ENCODE data around the gene OR13H1. TPM values are rescaled to one million over a fixed set of nuclear protein-coding genes. Genes with fewer than 3 reads are reported as not detected.
"Not testable (repeated sequence)": the region's sequence is repeated elsewhere in the genome, so short reads cannot be mapped to it uniquely, and the experiment has no call there.

OR13H1 gene
- total and polyA plus RNA-seq, 4 experiments from 2014 or later, result not detected

DNA sequence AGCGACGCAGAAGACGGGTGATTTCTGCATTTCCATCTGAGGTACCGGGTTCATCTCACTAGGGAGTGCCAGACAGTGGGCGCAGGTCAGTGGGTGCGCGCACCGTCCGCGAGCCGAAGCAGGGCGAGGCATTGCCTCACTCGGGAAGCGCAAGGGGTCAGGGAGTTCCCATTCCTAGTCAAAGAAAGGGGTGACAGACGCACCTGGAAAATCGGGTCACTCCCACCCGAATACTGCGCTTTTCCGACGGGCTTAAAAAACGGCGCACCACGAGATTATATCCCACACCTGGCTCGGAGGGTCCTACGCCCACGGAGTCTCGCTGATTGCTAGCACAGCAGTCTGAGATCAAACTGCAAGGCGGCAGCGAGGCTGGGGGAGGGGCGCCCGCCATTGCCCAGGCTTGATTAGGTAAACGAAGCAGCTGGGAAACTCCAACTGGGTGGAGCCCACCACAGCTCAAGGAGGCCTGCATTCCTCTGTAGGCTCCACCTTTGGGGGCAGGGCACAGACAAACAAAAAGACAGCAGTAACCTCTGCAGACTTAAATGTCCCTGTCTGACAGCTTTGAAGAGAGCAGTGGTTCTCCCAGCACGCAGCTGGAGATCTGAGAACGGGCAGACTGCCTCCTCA, 35.0 kb downstream of the OR13H1 start:
- H3K4me3 ChIP-seq (ENCODE audit: low read length in 2 of 2); H3K27ac Mint-ChIP-seq; H3K27me3 Mint-ChIP-seq; POLR2A ChIA-PET (ENCODE audit: partially characterized antibody); H3K4me1 ChIP-seq (ENCODE audit: insufficient read depth, low read length); CTCF ChIA-PET (ENCODE audit: partially characterized antibody); H3K4me1 Mint-ChIP-seq; H3K27ac ChIP-seq (ENCODE audit: low read depth, low read length); H3K36me3 ChIP-seq (ENCODE audit: insufficient read depth, low read length); H3K27me3 ChIP-seq (ENCODE audit: insufficient read depth, low read length); DNase-seq; intact Hi-C loops (cut with micrococcal nuclease); H3K9me3 ChIP-seq (ENCODE audit: control insufficient read depth in 1 of 2, low read length in 2 of 2); H3K36me3 Mint-ChIP-seq; H3K9me3 Mint-ChIP-seq; H3K4me3 Mint-ChIP-seq: not testable (repeated sequence)

DNA sequence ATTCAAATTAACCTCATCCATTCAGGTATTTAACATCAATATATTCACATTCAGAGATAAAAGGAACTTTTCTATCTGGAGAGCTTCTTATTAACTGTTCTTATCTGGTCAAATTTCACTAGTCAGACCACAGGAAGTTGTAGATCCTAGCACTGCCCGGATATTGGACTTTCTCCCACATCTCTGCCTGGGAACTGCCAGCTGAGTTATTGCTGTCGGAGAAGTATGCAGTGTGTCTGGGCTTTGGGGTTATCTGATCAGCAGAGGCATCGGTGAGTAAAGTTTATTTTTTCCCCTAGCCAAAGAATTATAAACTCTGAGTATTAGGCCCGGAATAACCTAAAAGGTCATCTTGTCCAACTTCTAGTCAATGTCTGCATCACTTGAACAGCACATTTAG, 45.1 kb downstream of the OR13H1 start:
- H3K4me1 ChIP-seq (ENCODE audit: insufficient read depth, low read length), result no peaks in the 10 kb centered on the region
- no peak overlapping the region for H3K4me3 ChIP-seq (ENCODE audit: low read length in 2 of 2)
- H3K9me3 ChIP-seq (ENCODE audit: control insufficient read depth in 1 of 2, low read length in 2 of 2), result no peaks in the 10 kb centered on the region
- no peak overlapping the region for H3K27ac ChIP-seq (ENCODE audit: low read depth, low read length)
- H3K36me3 ChIP-seq (ENCODE audit: insufficient read depth, low read length), result no peaks in the 10 kb centered on the region
- peaks cover 0 to 2% of the 10 kb centered on the region in 2 donors for H3K27me3 Mint-ChIP-seq
- H3K36me3 Mint-ChIP-seq, result no peaks in the 10 kb centered on the region
- POLR2A ChIA-PET (ENCODE audit: partially characterized antibody), result no interaction called here
- no peaks in the 10 kb centered on the region for H3K27me3 ChIP-seq (ENCODE audit: insufficient read depth, low read length)
- intact Hi-C loops (cut with micrococcal nuclease), result no loop called here
- CTCF ChIA-PET (ENCODE audit: partially characterized antibody), result no interaction called here
- H3K27ac Mint-ChIP-seq, result no peak overlapping the region
- no peaks in the 10 kb centered on the region for H3K9me3 Mint-ChIP-seq
- no peaks in the 10 kb centered on the region for H3K4me1 Mint-ChIP-seq
- H3K4me3 Mint-ChIP-seq, result no peak overlapping the region
- no peak for DNase-seq
